Mammary epithelial cell (primary cell): ENCODE results near the gene CASP12.
"Not testable (repeated sequence)": the region's sequence is repeated elsewhere in the genome, so short reads cannot be mapped to it uniquely, and the experiment has no call there.

Experiments
- CTCF ChIP-seq, 2 donors: IDR thresholded peaks in 1 of 2; conservative IDR thresholded peaks in 1 of 2; 2 replicates each; pipeline ENCODE4 v1.5.1; 2011 to 2012; ENCODE audit warnings: inconsistent platforms in 2 of 2, low read length in 2 of 2, mild to moderate bottlenecking in 2 of 2, control low read depth in 1 of 2, low read depth in 1 of 2; ENCODE audit not compliant: insufficient read depth in 1 of 2; ENCODE audit errors: extremely low read depth in 1 of 2
- EZH2 ChIP-seq: IDR thresholded peaks from 2 replicates; pipeline ENCODE4 v1.6.1; 2012; ENCODE audit warnings: low read length, inconsistent platforms, borderline replicate concordance

GRCh38 chr11:104934073-104934472 is 35.8 kb upstream of the CASP12 start:
- not testable (repeated sequence) for TF ChIP-seq CTCF (conservative IDR thresholded peaks at IDR 0.05 in 1 of 2, IDR thresholded peaks at IDR 0.05 in 1 of 2; ENCODE audit: extremely low read depth in 1 of 2, insufficient read depth in 1 of 2, low read depth in 1 of 2, low read length in 2 of 2); EZH2
